PC-9 (cell line): ENCODE data around the gene SPDYE3. TPM values are rescaled to one million over a fixed set of nuclear protein-coding genes. Genes with fewer than 3 reads are reported as not detected.

Experiments used
- BruUV-seq: library from RNA; stranded (reverse); fragments of 400-500 nt; replicated peaks from 2 replicates; lab custom pipeline; 2021; lab: Mats Ljungman, UMichigan
- CTCF ChIA-PET: fragments of 300-600 bp; sonication (Branson Sonifier 250); formaldehyde crosslinking; loops from one replicate; lab custom pipeline; 2022; ENCODE audit warnings: antibody characterized with exemption; lab: Charles Lee
- POLR2A ChIA-PET: fragments of 300-600 bp; sonication (Branson Sonifier 250); formaldehyde crosslinking; loops from one replicate; lab custom pipeline; 2022; ENCODE audit warnings: antibody characterized with exemption; ENCODE audit not compliant: unreplicated experiment; lab: Charles Lee
- DNase-seq, 2 experiments: peaks; one replicate each; pipeline versions ENCODE4 v3.0.0 to v3.0.0-alpha.2; 2015 to 2022; ENCODE audit warnings: mixed read lengths in 1 of 2
- H2AFZ ChIP-seq: fragments of 200-600 bp; sonication (generic); 2 replicates; pipeline ENCODE4 v1.8.1; 2017; ENCODE audit warnings: antibody characterized with exemption
- H3F3A ChIP-seq: fragments of 200-600 bp; sonication (generic); 2 replicates; pipeline ENCODE4 v1.8.1; 2017; ENCODE audit warnings: antibody characterized with exemption, mild to moderate bottlenecking, low read depth; ENCODE audit not compliant: insufficient read depth
- H3K27ac ChIP-seq: fragments of 200-600 bp; sonication (generic); 2 replicates; pipeline ENCODE4 v1.6.1; 2016; ENCODE audit warnings: mixed run types
- H3K27me3 ChIP-seq: fragments of 200-600 bp; sonication (generic); 2 replicates; pipeline ENCODE4 v1.6.1; 2016; ENCODE audit warnings: low read depth, mixed run types; ENCODE audit not compliant: insufficient read depth
- H3K36me3 ChIP-seq: fragments of 200-600 bp; sonication (generic); 2 replicates; pipeline ENCODE4 v1.6.1; 2016; ENCODE audit warnings: low read depth, mixed run types
- H3K4me1 ChIP-seq: fragments of 200-600 bp; sonication (generic); replicated peaks from 2 replicates; pipeline ENCODE4 v1.6.1; 2016; ENCODE audit warnings: mixed run types; ENCODE audit not compliant: insufficient read depth
- H3K4me2 ChIP-seq: fragments of 200-600 bp; sonication (generic); 2 replicates; pipeline ENCODE4 v1.6.1; 2017; ENCODE audit warnings: mixed run types
- H3K4me3 ChIP-seq: fragments of 200-600 bp; sonication (generic); 2 replicates; pipeline ENCODE4 v1.6.1; 2016; ENCODE audit warnings: mixed run types
- H3K79me2 ChIP-seq: fragments of 200-600 bp; sonication (generic); 2 replicates; pipeline ENCODE4 v1.6.1; 2017; ENCODE audit warnings: low read depth, mixed run types
- H3K9me2 ChIP-seq: fragments of 200-600 bp; sonication (generic); 2 replicates; pipeline ENCODE4 v1.8.1; 2017; ENCODE audit warnings: mild to moderate bottlenecking; ENCODE audit not compliant: insufficient read depth
- H3K9me3 ChIP-seq: fragments of 200-600 bp; sonication (generic); 2 replicates; pipeline ENCODE4 v1.8.1; 2016; ENCODE audit warnings: low read depth; ENCODE audit not compliant: insufficient read depth
- H4K20me1 ChIP-seq: fragments of 200-600 bp; sonication (generic); 2 replicates; pipeline ENCODE4 v1.8.1; 2017; ENCODE audit not compliant: insufficient read depth
- CTCF ChIP-seq: fragments of 200-600 bp; sonication (generic); conservative IDR thresholded peaks from 2 replicates; pipeline ENCODE4 v1.6.1; 2017; ENCODE audit warnings: mixed run types, antibody characterized with exemption, mild to moderate bottlenecking, moderate library complexity
- EZH2 ChIP-seq: fragments of 200-600 bp; sonication (generic); IDR thresholded peaks from 2 replicates; pipeline ENCODE4 v1.8.0; 2017; ENCODE audit warnings: antibody characterized with exemption, low read depth
- intact Hi-C: fragments of 100-400 bp; cut with micrococcal nuclease; formaldehyde crosslinking; loops from one replicate; pipeline ENCODE4 v1.10.0; 2022; ENCODE audit not compliant: unreplicated experiment
- total RNA-seq: library from RNA; stranded (reverse); gene quantifications from 2 replicates; pipeline ENCODE4 v1.2.3, GENCODE V29; 2021

The SPDYE3 gene
- total RNA-seq, 1 experiment from 2014 or later = not detected

DNA sequence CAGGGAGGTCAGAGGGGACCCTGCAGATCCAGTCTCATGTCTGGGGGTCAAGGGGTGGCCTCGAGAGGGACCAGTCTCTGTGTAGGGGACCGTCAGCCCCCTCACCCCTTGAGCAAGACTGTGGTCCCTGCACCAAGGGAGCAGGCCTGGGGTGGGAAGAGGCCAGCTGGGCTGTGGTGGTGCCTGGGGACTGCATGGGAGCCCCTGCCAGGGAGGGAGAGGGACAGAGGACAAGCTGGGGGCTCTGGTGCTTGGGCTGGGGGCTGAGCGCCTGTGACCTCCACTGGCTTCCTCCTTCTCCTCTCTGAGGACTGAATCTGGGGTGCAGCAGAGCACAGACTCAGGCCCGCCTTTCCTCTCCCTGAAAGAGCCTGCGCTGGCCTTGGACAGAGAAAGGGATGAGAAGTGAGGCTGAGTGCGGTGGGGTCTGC, 49.6 kb downstream of the SPDYE3 start:
- CTCF ChIA-PET = no interaction called here
- Histone ChIP-seq H3K79me2 (no peaks in the 10 kb centered on the region), H3K4me1 (no peaks in the 10 kb centered on the region), H3K36me3 (peaks cover 20% of the 10 kb centered on the region; the same call in 1 of the 2 replicates), H3K27ac (no peak overlapping the region), H3K4me2 (no peak overlapping the region), H3F3A (peaks cover 9% of the 10 kb centered on the region), H3K9me2 (no peaks in the 10 kb centered on the region), H2AFZ (no peak overlapping the region), H3K4me3 (no peak overlapping the region), H3K27me3 (no peaks in the 10 kb centered on the region), H3K9me3 (no peaks in the 10 kb centered on the region), H4K20me1 (peaks cover 13% of the 10 kb centered on the region)
- no peak for DNase-seq
- TF ChIP-seq CTCF (no peak), EZH2 (no peak)
- BruUV-seq = no TSS peak
- intact Hi-C loops = no loop called here
- POLR2A ChIA-PET = no interaction called here

DNA sequence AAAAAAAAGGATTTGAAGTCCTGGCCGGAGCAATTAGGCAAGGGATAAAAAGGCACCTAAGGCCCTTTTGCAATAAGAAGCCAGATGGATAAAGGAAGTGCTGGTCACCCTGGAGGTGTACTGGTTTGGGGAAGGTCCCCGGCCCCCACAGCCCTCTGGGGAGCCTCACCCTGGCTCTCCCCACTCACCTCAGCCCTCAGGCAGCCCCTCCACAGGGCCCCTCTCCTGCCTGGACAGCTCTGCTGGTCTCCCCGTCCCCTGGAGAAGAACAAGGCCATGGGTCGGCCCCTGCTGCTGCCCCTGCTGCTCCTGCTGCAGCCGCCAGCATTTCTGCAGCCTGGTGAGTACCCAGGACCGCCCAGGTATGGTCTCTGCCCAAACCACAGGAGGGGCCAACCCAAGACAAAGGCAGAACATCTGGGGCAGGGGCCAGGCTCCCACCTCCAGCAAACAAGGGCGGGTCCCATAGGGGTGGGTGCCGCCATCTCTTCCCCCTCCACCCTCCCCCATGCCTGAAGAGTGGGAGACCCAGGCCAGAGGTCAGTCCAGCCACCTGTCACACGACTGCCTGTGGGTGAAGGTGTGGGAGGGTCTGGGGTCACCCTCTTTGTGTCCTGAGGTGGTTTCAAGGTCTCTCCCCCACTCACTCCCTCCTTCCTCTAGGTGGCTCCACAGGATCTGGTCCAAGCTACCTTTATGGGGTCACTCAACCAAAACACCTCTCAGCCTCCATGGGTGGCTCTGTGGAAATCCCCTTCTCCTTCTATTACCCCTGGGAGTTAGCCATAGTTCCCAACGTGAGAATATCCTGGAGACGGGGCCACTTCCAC, 50.7 kb downstream of the SPDYE3 start, which contains the start of gene PILRB:
PILRB (plus strand) TSS at position 91 of the 830 bp plus-strand sequence; CDS start at position 277, 186 bp downstream.
- intact Hi-C loops = no loop called here
- DNase-seq = no peak
- no peak within 1 kb of the TSS for H3K4me3 ChIP-seq
- ChIA-PET CTCF (no interaction called here), POLR2A (no interaction called here)
- no peaks in the 10 kb centered on the region for H3K9me3 ChIP-seq
- H3K27me3 ChIP-seq = no peaks in the 10 kb centered on the region
- H4K20me1 ChIP-seq = peaks cover 13% of the 10 kb centered on the region
- peaks cover 24% of the 10 kb centered on the region for H3K36me3 ChIP-seq
- H3K4me1 ChIP-seq = no peaks in the 10 kb centered on the region
- H3K4me2 ChIP-seq = no peak within 1 kb of the TSS
- TF ChIP-seq EZH2 = no peak
- no peak for TF ChIP-seq CTCF
- no peaks in the 10 kb centered on the region for H3K9me2 ChIP-seq
- H3F3A ChIP-seq = peaks cover 15% of the 10 kb centered on the region
- H2AFZ ChIP-seq = no peak within 1 kb of the TSS
- BruUV-seq = no TSS peak
- H3K79me2 ChIP-seq = no peaks in the 10 kb centered on the region
- no peak within 1 kb of the TSS for H3K27ac ChIP-seq

DNA sequence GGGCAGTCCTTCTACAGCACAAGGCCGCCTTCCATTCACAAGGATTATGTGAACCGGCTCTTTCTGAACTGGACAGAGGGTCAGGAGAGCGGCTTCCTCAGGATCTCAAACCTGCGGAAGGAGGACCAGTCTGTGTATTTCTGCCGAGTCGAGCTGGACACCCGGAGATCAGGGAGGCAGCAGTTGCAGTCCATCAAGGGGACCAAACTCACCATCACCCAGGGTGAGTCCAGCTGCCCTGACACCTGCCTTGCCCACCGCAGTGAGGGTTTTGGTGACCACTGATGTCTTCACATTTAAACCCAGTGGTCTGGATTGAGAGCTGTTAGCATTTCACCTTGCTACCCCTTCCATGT, 51.3 kb downstream of the SPDYE3 start:
- BruUV-seq = no TSS peak
- Histone ChIP-seq H2AFZ (no peak overlapping the region), H3F3A (peaks cover 20% of the 10 kb centered on the region), H3K9me3 (no peaks in the 10 kb centered on the region), H3K36me3 (peaks cover 30% of the 10 kb centered on the region), H3K4me2 (no peak overlapping the region), H3K4me1 (no peaks in the 10 kb centered on the region), H4K20me1 (peaks cover 10% of the 10 kb centered on the region), H3K4me3 (no peak overlapping the region), H3K27me3 (no peaks in the 10 kb centered on the region), H3K79me2 (no peaks in the 10 kb centered on the region), H3K9me2 (no peaks in the 10 kb centered on the region), H3K27ac (no peak overlapping the region)
- no peak for DNase-seq
- ChIA-PET CTCF (no interaction called here), POLR2A (no interaction called here)
- intact Hi-C loops = no loop called here
- TF ChIP-seq EZH2 = no peak
- no peak for TF ChIP-seq CTCF
